VCaP (cell line): ENCODE measurements around the gene ETF1.
"Not testable (repeated sequence)": the region's sequence is repeated elsewhere in the genome, so short reads cannot be mapped to it uniquely, and the experiment has no call there.

Experiments used
- H3K27ac ChIP-seq: fragments of 450-650 bp; 2 replicates; pipeline ENCODE4 v1.5.1; 2017
- CTCF ChIP-seq: fragments of 450-650 bp; conservative IDR thresholded peaks from 2 replicates; pipeline ENCODE4 v1.5.1; 2017; ENCODE audit warnings: mild to moderate bottlenecking, moderate library complexity

Gene ETF1

DNA sequence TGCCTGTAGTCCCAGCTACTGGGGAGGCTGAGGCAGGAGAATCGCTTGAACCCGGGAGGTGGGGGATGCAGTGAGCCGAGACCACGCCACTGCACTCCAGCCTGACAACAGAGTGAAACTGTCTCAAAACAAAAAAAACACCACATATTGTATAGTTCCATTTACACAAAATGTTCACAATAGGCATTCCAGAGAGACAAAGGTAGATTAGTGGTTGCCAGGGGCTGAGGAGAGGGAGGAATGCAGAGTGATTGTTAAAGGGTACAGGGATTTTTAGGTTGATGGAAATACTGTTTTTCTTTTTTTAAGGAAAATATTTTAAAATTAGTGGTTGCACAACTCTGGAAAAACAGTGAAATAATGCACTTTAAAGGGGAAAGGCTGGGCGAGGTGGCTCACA lies 19.6 kb downstream of the ETF1 start:
- H3K27ac ChIP-seq: no peak overlapping the region

DNA sequence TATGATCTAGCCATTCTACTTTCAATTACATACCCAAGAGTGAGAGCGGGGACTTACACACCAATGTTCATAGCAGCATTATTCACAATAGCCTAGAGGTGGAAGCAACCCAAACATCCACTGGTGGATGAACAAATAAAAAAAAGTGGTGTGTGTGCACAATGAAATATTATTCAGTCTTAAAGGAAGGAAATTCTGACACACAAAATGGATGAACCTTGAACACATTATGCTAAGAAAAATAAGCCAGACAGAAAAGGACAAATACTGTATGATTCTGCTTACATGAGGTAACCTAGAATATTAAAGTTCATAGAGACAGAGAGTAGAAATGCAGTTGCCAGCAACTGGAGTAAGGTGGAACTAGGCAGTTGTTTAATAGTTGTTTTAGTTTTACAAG lies 22.1 kb downstream of the ETF1 start:
- no peak overlapping the region for H3K27ac ChIP-seq
- TF ChIP-seq CTCF: no peak

More for the DNA sequence above, 19.6 kb downstream of the ETF1 start:
- no peak for TF ChIP-seq CTCF

DNA sequence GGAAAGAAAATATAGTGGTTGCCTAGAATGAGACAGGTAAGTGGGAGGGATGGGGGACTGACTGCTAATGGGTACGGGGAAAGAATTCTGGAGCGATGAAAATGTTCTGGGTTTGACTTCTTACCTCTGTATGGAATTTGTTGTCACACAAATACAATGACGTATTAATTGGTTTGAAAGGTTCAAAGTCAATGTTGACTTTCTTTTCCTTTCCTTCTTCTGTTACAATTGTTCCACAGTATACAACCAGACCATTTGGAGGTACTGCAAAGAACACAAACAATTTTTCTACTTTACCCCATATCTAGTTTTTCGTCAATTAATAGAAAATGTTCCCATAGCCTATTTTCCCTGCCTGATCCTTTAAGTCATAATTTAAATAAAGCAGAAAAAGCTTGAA lies 25.6 kb downstream of the ETF1 start:
- no peak overlapping the region for H3K27ac ChIP-seq
- no peak for TF ChIP-seq CTCF

DNA sequence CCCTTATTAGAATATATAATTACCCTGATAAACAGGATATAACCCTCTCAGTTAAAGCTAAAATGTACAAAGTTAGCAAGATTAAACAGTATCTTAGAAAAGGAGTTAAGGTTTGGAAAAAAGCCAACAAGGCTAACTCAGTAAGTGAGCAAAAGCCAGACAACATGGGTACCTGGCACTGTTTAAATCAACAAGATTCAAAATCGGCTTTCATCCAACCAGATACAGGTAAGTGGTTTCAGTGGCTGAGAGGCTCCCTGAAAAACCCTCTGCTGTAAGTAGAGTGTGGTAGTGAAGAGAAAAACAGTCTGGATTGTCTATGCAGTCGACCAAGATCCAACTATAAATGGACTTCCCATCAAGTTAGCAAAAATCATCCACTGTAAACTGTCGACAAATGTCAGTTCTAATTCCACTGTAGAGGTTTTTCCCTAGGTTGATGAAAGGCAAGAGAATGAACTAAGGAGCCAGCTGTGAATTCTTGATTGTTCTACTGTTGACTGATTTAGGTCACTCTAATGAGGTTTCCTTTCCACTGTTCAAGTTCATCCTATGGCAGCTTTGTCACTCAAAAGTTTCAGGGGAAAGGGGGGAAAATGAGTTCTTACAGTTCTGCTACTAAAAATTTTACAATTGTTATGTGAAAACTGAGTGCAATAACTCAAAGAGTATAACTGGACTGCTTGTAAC lies 27.3 kb downstream of the ETF1 start:
- no peak overlapping the region for H3K27ac ChIP-seq
- TF ChIP-seq CTCF: no peak

GRCh38 chr5:138514021-138514420 lies 29.0 kb downstream of the ETF1 start:
- no peak for TF ChIP-seq CTCF
- H3K27ac ChIP-seq: no peak overlapping the region

DNA sequence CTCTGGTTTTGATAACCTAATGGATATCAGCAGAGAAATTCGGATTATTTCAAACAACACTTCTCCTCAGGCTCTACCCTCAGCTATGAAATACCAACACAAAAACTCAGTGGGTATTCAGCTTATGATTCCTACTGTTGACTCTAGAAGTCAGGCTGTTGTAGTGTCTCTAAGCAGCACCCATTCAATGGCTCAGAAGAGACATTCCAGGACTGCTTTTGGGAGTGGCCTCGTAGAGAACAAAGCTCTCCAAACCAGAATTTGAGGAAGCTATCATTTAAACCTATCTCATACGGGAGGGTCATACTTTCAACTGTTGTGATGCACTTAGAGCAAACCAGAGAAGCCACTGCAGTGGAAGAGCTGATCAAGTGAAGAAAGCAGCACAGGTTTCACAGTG lies 34.1 kb downstream of the ETF1 start:
- no peak overlapping the region for H3K27ac ChIP-seq
- no peak for TF ChIP-seq CTCF

DNA sequence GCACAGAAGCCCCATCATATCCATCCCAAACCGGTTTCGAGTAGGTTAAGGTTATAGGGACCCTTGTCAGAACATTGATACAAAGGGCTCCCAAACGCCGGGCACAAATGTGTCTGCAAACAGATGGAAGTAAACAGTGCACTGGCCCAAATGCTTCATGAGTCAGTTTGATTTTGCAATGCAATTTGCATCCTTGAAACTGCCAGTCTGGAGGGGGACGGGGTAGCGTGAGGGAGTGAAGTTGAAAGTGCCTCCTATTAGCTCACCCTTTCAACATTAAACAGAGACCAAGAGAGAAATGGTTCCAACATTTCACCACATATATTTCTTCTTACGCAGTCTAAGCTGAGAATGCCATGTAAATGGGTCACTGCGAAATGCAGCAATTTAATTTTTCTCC lies 35.6 kb downstream of the ETF1 start:
- H3K27ac ChIP-seq: not testable (repeated sequence)

GRCh38 chr5:138506370-138507306 lies 36.4 kb downstream of the ETF1 start:
- peak overlapping the region; percentile 77 for H3K27ac ChIP-seq
- TF ChIP-seq CTCF: no peak
